Neural cell (in vitro differentiated cells): ENCODE data around the gene LDB3. TPM values are rescaled to one million over a fixed set of nuclear protein-coding genes. Genes with fewer than 3 reads are reported as not detected.

Experiments used
- H2AFZ ChIP-seq: fragments of 200-600, 300-800 bp; sonication (generic), shearing (Covaris generic); 2 replicates; pipeline ENCODE4 v1.6.0; 2014; ENCODE audit warnings: low read depth, mild to moderate bottlenecking, antibody characterized with exemption, low read length, moderate library complexity
- H3F3A ChIP-seq: fragments of 200-600 bp; shearing (Covaris generic); 2 replicates; pipeline ENCODE4 v1.6.1; 2016; ENCODE audit warnings: mild to moderate bottlenecking, moderate library complexity, mixed read lengths, antibody characterized with exemption, low read length; ENCODE audit not compliant: insufficient read depth, poor library complexity, severe bottlenecking
- H3K27ac ChIP-seq: fragments of 200-600, 300-800 bp; sonication (generic), shearing (Covaris generic); 2 replicates; pipeline ENCODE4 v1.5.1; 2014; ENCODE audit warnings: mild to moderate bottlenecking, low read length, moderate library complexity
- H3K27me3 ChIP-seq: fragments of 300-800, 200-600 bp; sonication (generic), shearing (Covaris generic); 2 replicates; pipeline ENCODE4 v1.6.0; 2014; ENCODE audit warnings: mild to moderate bottlenecking, low read depth, low read length, moderate library complexity; ENCODE audit not compliant: insufficient read depth
- H3K36me3 ChIP-seq: fragments of 300-800, 200-600 bp; sonication (generic), shearing (Covaris generic); 2 replicates; pipeline ENCODE4 v1.5.1; 2014; ENCODE audit warnings: mild to moderate bottlenecking, antibody characterized with exemption, low read length, moderate library complexity; ENCODE audit not compliant: insufficient read depth
- H3K4me2 ChIP-seq: fragments of 300-800, 200-600 bp; sonication (generic), shearing (Covaris generic); 2 replicates; pipeline ENCODE4 v1.6.0; 2014; ENCODE audit warnings: mild to moderate bottlenecking, low read length
- H3K4me3 ChIP-seq: fragments of 300-800, 200-600 bp; sonication (generic), shearing (Covaris generic); 2 replicates; pipeline ENCODE4 v1.5.1; 2014; ENCODE audit warnings: mild to moderate bottlenecking, low read length, moderate library complexity
- H3K79me2 ChIP-seq: fragments of 200-600 bp; shearing (Covaris generic); replicated peaks from 2 replicates; pipeline ENCODE4 v1.6.0; 2014; ENCODE audit warnings: mild to moderate bottlenecking, low read length, moderate library complexity; ENCODE audit not compliant: insufficient read depth
- H3K9ac ChIP-seq: fragments of 300-800, 200-600 bp; sonication (generic), shearing (Covaris generic); 2 replicates; pipeline ENCODE4 v1.6.1; 2016; ENCODE audit warnings: mild to moderate bottlenecking, low read length, mixed read lengths
- H3K9me2 ChIP-seq: fragments of 200-600 bp; shearing (Covaris generic); 2 replicates; pipeline ENCODE4 v1.6.1; 2016; ENCODE audit warnings: mild to moderate bottlenecking, low read length, mixed read lengths; ENCODE audit not compliant: insufficient read depth
- H3K9me3 ChIP-seq: fragments of 200-600, 300-800 bp; sonication (generic), shearing (Covaris generic); 2 replicates; pipeline ENCODE4 v1.6.1; 2016; ENCODE audit warnings: mild to moderate bottlenecking, mixed run types, low read length, moderate library complexity, mixed read lengths
- H4K20me1 ChIP-seq: fragments of 200-600 bp; shearing (Covaris generic); 2 replicates; pipeline ENCODE4 v1.6.1; 2016; ENCODE audit warnings: mild to moderate bottlenecking, mixed run types; ENCODE audit not compliant: insufficient read depth
- CTCF ChIP-seq: fragments of 450-650 bp; IDR thresholded peaks from 2 replicates; pipeline ENCODE4 v1.5.1; 2014; ENCODE audit warnings: antibody characterized with exemption, mild to moderate bottlenecking, moderate library complexity; ENCODE audit not compliant: poor library complexity, severe bottlenecking
- EP300 ChIP-seq: fragments of 450-650 bp; conservative IDR thresholded peaks from 2 replicates; pipeline ENCODE4 v1.6.1; 2014; ENCODE audit warnings: antibody characterized with exemption, mild to moderate bottlenecking, moderate library complexity; ENCODE audit not compliant: poor library complexity, severe bottlenecking
- EZH2 ChIP-seq: fragments of 200-600, 300-800 bp; shearing (Covaris generic), sonication (generic); IDR thresholded peaks from 2 replicates; pipeline ENCODE4 v1.6.1; 2014; ENCODE audit warnings: antibody characterized with exemption, low read length, borderline replicate concordance, mild to moderate bottlenecking; ENCODE audit not compliant: insufficient read depth, poor library complexity, severe bottlenecking
- MXI1 ChIP-seq: fragments of 450-650 bp; conservative IDR thresholded peaks from 2 replicates; pipeline ENCODE4 v1.6.1; 2014; ENCODE audit warnings: antibody characterized with exemption, mild to moderate bottlenecking; ENCODE audit not compliant: poor library complexity, severe bottlenecking
- POLR2AphosphoS5 ChIP-seq: IDR thresholded peaks from 2 replicates; pipeline ENCODE4 v1.6.1; 2012
- RAD21 ChIP-seq: fragments of 450-650 bp; conservative IDR thresholded peaks from 2 replicates; pipeline ENCODE4 v1.6.1; 2014; ENCODE audit warnings: antibody characterized with exemption, mild to moderate bottlenecking, moderate library complexity
- SMC3 ChIP-seq: fragments of 450-650 bp; conservative IDR thresholded peaks from 2 replicates; pipeline ENCODE4 v1.6.1; 2014; ENCODE audit warnings: antibody characterized with exemption, mild to moderate bottlenecking, moderate library complexity; ENCODE audit not compliant: poor library complexity
- TAF1 ChIP-seq: IDR thresholded peaks from 2 replicates; pipeline ENCODE4 v1.6.1; 2012; ENCODE audit warnings: low read depth
- polyA plus RNA-seq: library from polyadenylated mRNA; depleted of rRNA; stranded (reverse); fragments of >200 nt; gene quantifications from 2 replicates; pipeline ENCODE4 v1.2.3, GENCODE V29; 2014
- TF ChIP-seq, protein P1 (sequence below): IDR thresholded peaks from 2 replicates; pipeline ENCODE4 v1.6.1; 2012; ENCODE audit warnings: borderline replicate concordance

The LDB3 gene
- polyA plus RNA-seq, 1 donor from 2014 or later: 0.12 TPM

DNA sequence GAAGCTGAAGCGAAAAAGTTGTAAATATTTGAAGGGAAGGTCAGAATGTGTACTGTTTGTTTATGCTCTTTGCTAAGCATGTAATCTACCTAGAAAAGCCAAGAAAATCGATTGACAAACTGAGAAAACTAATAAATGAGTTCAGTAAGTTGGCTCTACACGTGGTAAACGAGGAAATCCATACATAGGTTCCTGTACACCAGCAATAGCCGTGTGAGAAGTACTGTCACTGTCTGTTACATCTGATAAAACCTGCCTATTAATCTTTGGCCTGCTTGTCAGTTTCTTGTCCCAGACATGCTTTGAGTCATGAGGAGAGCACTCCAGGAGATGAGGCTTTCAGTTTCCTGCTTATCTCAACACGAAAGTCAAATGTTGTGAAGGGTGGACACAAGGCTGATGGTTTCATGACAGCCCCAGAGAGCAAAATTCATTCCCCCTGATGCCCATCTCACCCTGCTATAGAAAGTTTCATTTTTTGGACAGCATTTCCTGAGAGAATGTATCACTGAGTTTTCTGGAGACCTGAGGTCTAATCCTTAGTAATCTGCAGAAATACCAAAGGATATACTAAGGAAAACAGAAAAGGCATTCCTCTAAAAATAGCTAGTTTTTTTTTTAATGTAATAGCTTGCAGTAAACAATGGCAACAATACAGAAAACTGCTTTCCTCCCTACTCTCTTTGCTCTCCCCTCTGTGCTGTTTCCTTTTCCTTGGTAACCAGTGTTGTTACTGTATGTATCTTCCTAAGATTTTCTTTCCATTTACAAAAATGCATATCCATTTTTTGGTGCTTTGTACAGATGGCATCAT is 107.0 kb downstream of the LDB3 start (continued):
- TF ChIP-seq MXI1: no peak

DNA sequence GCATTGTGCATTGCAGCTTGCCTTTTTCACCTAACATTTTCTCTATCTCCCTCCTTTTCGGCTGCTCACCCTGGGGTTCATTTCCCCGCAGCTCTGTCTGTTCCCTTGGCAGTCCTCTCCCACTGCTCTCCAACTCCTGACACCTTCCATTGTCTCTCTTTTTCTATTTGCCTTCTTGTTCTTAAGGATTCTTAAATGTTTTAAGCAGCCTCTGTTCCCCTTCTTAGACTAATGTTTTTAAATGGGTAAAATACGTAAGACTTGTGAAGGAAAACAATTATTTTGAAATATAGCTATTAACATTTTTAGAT is 107.5 kb downstream of the LDB3 start:
- no peak for TF ChIP-seq POLR2AphosphoS5
- no peak for TF ChIP-seq MXI1
- TF ChIP-seq CTCF: no peak
- no peak for TF ChIP-seq SMC3
- TF ChIP-seq EZH2: no peak
- no peak for TF ChIP-seq EP300
- no peak for TF ChIP-seq TAF1
- TF ChIP-seq RAD21: no peak
- TF ChIP-seq, protein P1, sequence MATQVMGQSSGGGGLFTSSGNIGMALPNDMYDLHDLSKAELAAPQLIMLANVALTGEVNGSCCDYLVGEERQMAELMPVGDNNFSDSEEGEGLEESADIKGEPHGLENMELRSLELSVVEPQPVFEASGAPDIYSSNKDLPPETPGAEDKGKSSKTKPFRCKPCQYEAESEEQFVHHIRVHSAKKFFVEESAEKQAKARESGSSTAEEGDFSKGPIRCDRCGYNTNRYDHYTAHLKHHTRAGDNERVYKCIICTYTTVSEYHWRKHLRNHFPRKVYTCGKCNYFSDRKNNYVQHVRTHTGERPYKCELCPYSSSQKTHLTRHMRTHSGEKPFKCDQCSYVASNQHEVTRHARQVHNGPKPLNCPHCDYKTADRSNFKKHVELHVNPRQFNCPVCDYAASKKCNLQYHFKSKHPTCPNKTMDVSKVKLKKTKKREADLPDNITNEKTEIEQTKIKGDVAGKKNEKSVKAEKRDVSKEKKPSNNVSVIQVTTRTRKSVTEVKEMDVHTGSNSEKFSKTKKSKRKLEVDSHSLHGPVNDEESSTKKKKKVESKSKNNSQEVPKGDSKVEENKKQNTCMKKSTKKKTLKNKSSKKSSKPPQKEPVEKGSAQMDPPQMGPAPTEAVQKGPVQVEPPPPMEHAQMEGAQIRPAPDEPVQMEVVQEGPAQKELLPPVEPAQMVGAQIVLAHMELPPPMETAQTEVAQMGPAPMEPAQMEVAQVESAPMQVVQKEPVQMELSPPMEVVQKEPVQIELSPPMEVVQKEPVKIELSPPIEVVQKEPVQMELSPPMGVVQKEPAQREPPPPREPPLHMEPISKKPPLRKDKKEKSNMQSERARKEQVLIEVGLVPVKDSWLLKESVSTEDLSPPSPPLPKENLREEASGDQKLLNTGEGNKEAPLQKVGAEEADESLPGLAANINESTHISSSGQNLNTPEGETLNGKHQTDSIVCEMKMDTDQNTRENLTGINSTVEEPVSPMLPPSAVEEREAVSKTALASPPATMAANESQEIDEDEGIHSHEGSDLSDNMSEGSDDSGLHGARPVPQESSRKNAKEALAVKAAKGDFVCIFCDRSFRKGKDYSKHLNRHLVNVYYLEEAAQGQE: no peak
- Histone ChIP-seq H3K27ac (no peak overlapping the region), H4K20me1 (no peaks in the 10 kb centered on the region), H3K4me2 (no peak overlapping the region), H3K79me2 (peaks cover 74% of the 10 kb centered on the region), H3K9ac (no peak overlapping the region), H2AFZ (no peak overlapping the region), H3K27me3 (no peaks in the 10 kb centered on the region), H3K36me3 (no peaks in the 10 kb centered on the region), H3K9me2 (no peaks in the 10 kb centered on the region), H3F3A (no peaks in the 10 kb centered on the region), H3K9me3 (no peaks in the 10 kb centered on the region), H3K4me3 (no peak overlapping the region)

DNA sequence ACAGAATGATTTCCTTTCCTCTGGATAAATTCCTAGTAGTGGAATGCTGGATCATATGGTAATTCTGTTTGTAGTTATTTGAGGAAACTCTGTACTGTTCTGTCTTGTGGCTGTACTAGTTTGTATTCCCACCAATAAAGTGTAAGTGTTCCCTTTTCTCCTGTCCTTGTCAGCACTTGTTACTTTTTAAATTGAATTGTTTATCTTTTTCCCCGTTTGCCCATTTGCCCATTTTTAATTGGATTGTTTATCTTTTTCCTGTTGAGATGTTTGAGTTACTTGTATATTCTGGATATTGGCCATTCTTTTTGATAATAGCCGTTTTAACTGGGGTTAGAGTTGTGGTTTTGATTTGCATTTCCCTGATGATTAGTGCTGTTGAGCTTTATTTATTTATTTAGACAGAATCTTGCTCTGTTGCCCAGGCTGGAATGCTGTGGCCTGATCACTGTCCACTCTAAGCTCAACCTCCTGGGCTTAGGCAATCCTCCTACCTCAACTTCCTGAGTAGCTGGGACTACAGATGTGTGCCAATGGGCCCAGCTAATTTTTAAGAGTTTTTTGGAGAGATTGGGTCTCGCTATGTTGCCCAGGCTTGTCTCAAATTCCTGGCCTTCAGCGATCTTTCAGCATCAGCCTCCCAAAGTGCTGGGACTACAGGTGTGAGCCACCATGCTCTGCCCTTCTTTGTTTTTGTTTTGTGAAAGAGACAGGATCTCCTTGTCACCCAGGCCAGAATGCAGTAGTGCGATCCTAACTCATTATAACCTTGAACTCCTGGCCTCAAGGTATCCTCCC is 111.1 kb downstream of the LDB3 start:
- Histone ChIP-seq H3K27ac (no peak overlapping the region), H2AFZ (no peak overlapping the region), H3K9me2 (no peaks in the 10 kb centered on the region), H3K4me2 (no peak overlapping the region), H3K36me3 (no peaks in the 10 kb centered on the region), H3K4me3 (no peak overlapping the region), H3K9me3 (peaks cover 6% of the 10 kb centered on the region), H4K20me1 (no peaks in the 10 kb centered on the region), H3F3A (no peaks in the 10 kb centered on the region), H3K79me2 (peaks cover 79% of the 10 kb centered on the region), H3K9ac (no peak overlapping the region), H3K27me3 (no peaks in the 10 kb centered on the region)
- TF ChIP-seq SMC3: no peak
- TF ChIP-seq EZH2: no peak
- TF ChIP-seq EP300: no peak
- no peak for TF ChIP-seq POLR2AphosphoS5
- no peak for TF ChIP-seq CTCF
- TF ChIP-seq, protein P1: no peak
- no peak for TF ChIP-seq MXI1
- TF ChIP-seq RAD21: no peak
- TF ChIP-seq TAF1: no peak
